ENCODE data around the gene FFAR1.

DNA sequence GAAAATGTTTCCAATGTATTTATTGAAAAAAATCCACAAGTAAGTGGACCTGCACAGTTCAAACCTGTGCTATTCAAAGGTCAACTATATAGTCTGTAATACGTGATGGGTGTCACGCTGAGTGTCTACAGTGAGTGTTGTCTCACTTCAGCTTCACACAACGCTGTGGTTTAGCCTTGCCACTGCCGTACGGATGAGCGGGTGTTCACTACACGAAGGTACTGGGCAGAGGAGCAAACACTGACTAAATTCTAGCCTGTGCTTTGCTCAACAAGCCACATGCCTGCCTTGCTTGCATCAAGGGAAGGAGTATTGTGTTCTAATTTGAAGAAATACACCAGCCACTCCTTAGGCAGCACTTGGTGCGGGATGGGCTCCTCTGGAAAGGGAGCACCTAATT, 7.2 kb downstream of the FFAR1 start:
- no peak for TF ChIP-seq TAF1 (IDR thresholded peaks at IDR 0.05; ENCODE audit: low read depth)
- TF ChIP-seq YY1 (IDR thresholded peaks at IDR 0.05; ENCODE audit: low read depth): no peak
- no peak for TF ChIP-seq EP300 (IDR thresholded peaks at IDR 0.05; ENCODE audit: borderline replicate concordance)
- TF ChIP-seq EGR1 (IDR thresholded peaks at IDR 0.05): no peak
- no peak for TF ChIP-seq CEBPB (IDR thresholded peaks at IDR 0.05)
- TF ChIP-seq FOXM1 (IDR thresholded peaks at IDR 0.05; ENCODE audit: borderline replicate concordance, low read depth): no peak
- TF ChIP-seq CREB1 (IDR thresholded peaks at IDR 0.05; ENCODE audit: low read depth): no peak

Measured in Ishikawa (cell line).